HG02759 (cell line): Measurements from ENCODE around the gene P3R3URF.

Experiments
- ATAC-seq: cut with Tn5 transposase; IDR thresholded peaks from one replicate; pipeline ENCODE4 v1.9.1; 2021; ENCODE audit warnings: mild to moderate bottlenecking, moderate library complexity; ENCODE audit not compliant: unreplicated experiment

P3R3URF gene

DNA sequence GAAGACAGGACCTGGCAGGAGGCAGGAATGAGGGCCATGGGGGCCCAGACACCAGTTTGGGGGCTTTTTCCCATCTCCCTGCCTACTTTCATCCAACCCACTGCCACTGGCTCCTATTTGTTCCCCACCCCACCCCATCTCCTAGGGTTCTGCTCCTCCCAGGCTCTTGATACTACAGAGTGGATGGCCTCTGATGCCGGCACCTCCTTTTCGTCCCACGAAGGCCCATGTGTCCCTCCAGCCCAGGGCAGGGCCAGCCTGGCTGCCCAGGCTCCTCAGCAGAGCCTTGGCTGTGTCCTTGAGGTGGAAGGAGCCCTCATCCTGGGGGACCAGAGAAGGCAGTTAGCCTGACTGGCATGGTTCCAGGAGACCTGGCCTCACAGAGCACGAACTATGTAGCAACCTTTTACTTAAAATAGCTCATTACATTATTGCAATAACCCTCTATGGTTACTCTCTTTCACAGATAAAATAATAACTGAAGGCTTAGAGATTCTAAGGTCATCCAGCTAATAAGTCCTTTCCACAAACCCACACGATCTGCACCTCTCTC, 18.4 kb upstream of the P3R3URF start:
- no peak for ATAC-seq

DNA sequence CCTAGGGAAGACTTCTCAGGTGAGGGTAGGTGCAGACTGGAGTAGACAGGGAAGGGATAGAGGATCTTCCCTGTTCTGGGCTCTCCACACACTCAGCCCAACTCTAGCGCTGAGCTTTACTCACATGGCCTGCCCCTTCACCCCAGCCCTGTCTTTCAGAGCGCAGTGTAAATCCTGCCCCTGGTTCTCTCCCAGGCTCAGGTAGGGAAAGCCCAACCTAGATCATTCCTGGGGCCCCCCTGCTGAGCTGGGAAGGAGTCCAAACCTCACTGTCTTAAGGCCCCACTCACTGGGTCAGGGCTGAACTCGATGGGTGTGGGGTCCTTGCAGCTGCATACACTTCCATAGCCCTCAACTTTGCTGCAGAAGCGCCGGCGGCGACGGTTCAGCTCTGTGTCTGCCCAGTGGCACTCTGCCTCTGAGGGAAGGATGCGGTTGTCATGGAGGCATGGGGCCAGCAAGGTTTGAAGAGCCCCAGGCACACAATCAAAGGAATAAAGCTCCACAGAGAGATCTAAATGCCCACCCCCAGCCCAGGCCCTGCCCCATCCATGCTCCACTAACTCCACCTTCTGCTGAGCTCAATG, 17.8 kb upstream of the P3R3URF start:
- no peak for ATAC-seq

DNA sequence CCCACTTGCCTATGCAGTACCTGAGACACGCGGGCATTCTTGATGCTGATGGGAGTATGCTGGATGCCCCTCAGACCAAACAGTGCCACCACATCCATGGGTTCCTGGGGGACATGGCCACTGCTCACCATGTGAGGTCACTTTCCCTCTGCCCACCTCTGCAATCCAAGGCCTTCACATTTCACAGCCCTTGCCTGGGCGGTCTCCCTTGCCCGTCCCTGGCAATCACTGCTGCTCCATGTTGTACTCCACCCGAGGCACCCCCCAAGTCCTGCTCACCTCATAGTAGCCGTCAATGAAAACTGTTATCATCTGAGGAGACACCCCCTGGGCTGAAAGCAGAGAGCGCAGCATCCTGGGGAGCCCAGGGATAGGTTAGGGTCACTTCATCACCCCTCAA, 17.0 kb upstream of the P3R3URF start:
- no peak for ATAC-seq

DNA sequence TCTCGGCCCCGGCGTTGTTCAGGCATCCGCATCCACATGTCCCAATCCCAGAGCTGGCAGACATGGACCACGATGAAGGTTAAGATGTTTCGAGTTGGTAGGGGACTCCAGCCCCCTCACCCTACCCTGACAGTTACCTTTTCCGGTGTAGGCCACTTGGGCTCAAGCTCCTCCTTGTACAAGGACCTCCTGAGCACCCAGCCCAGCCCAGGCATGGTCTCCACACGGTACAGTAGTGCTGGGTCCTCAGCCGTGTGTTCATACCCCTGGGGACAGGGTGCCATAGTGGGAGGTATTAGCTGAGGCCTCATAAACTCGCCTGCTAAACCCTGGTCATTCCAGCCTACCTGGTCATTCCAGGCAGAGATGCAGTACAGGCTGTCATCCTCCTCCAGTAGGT, 15.9 kb upstream of the P3R3URF start:
- ATAC-seq = no peak

DNA sequence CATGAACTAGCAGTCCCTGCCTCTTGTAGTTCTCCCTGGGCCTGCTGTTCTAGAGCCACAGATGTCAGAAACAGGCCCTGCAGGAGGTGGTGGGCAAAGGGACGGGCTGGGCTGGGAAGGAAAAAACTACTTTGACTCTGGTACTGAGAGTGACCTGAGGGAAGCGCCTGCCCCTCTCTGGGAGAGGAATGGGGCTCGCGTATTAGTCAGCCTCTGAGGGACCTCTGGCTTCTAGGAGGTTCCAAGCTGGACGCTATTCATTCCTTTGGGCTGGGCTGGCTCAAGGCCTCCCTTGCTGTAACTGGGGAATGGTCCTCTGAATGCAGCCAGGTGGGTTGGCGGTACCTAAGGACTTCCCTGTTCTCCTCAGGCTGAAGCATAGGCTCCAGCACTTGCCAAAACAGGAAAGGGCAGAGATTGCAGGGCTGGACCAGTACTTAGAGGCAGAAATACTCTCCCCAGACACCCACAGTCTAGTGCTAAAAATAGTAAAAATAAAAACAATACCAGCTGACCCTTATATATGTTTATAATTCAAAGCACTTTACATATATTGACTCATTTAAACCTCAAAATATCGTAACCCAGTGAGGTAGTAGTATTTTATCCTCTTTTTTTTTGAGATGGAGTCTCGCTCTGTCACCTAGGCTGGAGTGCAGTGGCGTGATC, 14.9 kb upstream of the P3R3URF start:
- no peak for ATAC-seq

DNA sequence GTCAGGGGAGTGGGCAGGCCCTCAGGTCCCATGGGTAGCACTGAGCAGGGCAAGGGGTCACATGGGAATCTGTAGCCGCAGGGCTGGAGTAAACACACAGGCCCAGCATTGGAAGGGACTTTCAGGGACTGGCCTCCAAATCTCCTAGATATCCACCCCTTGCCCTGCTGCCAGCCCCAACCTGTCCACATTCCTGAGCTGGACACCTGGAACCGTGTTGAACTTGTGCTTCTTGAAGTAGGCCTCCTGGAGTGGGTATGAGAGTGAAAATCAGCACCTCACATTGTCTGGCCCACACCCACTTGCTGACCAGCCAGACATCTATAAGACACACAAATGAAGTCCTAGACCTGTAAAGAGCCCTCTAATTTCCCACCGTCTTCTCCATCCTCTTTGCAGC, 14.3 kb upstream of the P3R3URF start:
- no peak for ATAC-seq

DNA sequence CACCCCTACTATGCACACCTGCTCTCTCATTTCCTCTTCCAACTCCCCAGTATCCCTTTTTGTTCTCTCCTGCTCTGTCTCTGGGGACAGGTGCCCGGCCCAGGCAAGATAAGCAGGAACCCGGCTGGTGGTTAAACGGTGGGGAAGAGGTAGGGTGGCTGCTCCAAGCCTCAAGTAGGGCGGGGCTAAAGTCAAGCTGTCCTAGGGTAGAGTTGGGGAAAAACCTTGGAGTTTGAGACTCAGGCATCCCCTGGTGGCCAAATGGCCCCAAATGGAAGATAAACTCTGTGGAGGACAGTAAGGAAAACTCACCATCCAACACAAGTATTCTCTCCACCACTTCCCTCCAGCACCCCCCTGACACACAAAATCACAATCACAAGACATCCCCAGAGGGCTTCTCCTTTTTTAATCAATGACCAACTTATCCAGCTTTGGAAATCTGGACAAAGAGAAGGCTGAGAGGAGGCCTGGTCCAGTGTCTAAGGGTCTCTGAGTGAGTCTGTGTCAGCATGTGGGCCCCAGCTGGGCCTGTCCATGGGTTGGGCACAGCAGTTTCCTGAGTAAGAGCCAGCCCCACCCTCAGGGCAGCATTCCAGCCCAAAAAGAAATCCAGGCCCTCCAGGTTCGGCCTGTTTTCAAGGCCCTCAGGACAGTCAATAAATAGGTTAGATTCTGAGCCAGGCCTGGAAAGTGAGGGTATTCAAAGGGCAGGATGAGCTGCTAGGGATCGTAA, 12.2 kb upstream of the P3R3URF start:
- ATAC-seq = no peak

DNA sequence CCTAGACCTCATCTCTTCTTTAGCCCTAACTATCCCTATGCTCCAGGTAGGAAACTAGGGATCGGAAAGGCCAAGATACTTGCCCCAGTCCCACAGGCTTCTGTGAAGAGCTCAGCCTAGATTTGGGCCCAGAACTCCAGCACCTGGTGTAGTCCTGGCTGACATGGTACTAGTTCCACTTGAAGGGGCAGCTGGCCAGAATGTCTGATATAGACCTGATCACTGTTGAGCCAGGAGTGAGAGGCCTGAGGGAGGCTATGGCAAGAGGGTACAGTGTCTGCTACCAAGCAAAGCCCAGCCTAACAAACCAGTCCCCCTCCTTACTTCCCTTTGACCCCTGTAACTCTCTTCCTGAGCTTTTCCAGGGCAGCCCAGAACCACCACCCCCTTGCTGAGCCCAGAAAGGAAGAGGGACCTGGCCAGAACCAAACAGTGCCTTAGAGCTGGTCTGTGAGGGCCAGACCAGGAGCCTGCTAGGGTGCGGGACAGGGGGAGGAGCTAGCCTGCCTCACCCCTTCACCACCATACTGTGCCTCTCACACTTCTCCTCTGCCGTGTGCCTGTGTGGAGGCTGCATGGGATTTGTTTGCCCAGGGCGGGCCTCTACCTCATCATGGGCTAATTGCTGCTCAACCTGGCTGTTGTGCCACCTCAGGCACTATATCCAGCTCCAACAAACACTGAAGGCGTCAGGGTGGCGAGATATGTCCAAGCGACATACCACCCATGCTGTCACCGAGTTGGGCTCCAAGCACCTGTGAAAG, 11.0 kb upstream of the P3R3URF start:
- no peak for ATAC-seq

DNA sequence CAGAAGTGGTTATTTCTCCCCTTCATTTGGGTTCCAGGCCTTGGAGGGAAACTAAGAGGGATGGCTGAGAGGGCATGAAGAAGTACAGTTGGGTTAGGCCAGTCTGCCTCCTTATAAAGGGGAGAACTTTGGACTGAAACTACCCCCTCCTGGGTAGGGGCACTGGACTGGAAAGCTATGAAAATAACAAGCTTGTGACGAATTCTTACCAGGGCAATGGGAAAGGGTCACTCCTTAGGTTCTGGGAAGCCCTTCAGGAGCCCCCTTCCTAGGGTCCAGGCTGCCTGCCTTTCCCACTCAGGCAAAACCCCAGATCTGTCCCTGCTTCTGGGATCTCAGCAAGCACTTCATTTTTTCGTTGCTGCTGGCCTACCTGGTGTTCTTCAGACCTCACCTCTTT, 9.8 kb upstream of the P3R3URF start:
- no peak for ATAC-seq

DNA sequence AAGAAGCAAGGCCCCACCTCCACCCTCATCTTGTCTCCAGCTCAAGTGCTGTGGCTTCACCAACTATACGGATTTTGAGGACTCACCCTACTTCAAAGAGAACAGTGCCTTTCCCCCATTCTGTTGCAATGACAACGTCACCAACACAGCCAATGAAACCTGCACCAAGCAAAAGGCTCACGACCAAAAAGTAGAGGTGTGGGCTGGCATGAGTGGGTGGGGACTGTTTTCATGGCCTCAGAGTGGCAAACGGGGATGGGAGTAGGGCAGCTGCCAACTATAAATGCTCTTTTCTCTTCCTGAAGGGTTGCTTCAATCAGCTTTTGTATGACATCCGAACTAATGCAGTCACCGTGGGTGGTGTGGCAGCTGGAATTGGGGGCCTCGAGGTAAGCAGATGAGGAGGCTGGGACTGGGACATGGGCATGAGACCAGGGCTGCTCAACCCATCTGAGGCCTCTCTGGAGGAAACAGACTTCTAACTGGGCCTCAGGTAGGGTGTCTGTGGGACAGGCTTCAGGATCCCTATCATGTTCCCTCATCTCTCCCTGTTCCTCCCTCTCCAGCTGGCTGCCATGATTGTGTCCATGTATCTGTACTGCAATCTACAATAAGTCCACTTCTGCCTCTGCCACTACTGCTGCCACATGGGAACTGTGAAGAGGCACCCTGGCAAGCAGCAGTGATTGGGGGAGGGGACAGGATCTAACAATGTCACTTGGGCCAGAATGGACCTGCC, 8.8 kb upstream of the P3R3URF start:
- no peak for ATAC-seq

DNA sequence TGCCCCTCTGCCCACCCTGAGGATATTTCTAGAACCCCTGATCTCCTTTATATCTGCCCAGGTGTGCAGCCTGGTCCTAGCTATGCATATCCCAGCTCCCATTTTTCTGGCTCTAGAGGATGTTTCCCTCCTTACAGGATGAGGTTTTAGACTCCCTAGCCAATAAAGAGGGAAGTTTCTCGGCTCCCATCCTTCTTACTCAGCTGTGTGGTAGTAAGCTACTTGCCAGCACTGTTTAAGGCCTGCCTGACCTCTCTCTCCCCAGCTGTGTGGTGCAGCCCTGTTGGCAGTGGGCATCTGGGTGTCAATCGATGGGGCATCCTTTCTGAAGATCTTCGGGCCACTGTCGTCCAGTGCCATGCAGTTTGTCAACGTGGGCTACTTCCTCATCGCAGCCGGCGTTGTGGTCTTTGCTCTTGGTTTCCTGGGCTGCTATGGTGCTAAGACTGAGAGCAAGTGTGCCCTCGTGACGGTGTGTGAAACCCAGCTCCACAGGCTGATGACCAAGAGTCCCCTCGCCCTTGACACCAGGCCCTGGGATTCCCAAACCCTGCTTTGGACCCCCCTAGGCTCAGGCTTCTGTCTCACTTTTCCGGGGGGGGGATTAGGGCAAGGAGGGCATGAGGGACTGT, 7.8 kb upstream of the P3R3URF start:
- ATAC-seq = peak; percentile 57

DNA sequence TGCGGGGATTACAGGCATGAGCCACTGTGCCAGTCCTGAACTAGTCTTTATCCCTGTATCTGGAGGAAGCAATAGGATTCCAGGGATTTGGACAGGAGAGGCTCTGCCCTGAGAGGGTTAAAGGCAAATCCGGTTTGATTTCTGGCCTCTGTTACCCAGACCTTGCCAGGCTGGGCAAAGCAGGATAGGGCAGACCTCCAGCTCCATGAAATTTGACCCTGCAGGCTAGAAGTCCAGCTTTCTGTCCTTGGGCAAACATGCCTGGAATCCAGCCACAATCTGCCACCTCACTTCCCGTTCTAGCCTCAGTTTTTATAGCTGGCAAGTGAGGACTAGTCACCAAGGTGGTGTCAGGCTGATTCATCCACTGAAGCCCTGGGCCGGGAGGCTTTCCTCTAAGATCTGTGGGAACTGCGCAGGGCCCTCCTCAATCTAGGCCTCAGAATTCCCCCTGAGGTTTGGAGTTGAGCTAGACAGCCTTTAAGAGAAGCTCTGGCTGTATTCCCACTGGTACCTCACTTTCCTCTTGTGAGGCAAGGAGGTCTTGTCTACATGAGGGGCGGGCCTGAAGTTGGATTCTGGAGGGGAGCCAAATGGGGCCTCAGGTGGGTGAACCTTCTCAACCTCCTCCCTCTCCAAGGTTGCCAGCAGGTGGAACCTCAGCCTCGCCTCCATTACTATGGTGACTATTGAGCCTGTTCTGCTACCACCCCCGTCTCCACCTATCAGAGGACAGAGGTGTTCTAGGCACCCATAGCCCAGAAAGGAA, 7.0 kb upstream of the P3R3URF start:
- no peak for ATAC-seq

DNA sequence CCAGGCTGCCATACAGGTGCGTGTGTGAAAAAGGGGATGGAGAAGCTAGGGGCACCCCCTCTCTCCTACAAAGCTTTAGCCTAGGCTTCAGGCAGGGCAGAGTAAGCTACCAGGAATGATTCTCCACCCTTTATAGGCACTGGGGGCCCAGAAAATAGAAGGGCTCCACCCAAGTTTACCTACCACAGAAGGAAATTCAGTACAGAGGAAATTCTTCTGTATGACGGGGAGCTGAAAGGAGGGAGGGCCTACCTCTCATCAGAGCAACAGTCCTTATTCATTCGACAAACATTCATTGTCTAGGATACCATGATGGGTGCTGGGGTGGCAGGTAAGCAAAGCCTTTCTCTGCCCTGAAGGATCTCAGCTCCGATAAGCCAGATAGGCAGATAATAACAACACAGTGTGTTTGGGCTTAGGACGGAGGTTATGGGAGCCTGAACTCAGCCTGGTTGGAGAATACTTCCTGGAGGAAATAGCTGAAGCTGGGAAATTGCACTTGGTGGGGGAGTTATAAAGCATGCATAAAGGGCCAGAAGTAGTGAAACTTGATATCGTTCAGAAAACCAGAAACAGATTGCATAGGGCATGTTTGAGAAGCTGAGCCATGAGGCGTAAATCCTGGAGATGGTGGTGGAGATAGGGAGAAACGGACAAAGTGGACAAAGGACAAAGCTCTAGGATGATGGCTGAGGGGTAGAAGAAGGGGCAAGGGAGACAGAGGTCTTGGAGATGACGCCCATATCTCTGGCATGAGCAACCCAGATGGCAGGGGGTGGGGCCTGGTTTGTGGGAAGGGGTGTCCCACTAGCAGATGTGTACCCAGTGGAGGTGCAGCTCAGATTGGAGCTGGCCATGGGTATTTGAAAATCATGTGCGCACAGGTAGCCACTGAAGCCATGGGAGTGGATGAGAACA, 5.3 kb upstream of the P3R3URF start:
- ATAC-seq = no peak

DNA sequence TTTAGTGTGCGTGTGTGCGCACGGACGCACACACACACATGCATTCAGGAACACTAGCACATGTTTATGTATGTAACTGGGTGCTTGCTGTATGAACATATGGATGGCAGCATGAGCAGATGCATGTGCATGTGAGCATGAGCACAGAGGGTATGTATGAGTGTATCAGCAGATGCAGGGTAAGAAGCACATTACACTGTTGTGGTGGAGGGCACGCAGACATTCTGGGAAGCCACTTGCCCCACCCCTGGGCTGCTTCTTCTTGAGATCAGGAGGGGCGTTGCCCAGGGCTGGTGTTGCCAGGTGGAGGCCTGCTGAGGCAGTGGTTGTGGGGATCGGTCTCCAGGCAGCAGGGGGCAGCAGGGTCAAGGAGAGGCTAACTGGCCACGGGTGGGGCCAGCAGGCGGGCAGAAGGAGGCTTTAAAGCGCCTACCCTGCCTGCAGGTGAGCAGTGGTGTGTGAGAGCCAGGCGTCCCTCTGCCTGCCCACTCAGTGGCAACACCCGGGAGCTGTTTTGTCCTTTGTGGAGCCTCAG, 3.9 kb upstream of the P3R3URF start:
- no peak for ATAC-seq

DNA sequence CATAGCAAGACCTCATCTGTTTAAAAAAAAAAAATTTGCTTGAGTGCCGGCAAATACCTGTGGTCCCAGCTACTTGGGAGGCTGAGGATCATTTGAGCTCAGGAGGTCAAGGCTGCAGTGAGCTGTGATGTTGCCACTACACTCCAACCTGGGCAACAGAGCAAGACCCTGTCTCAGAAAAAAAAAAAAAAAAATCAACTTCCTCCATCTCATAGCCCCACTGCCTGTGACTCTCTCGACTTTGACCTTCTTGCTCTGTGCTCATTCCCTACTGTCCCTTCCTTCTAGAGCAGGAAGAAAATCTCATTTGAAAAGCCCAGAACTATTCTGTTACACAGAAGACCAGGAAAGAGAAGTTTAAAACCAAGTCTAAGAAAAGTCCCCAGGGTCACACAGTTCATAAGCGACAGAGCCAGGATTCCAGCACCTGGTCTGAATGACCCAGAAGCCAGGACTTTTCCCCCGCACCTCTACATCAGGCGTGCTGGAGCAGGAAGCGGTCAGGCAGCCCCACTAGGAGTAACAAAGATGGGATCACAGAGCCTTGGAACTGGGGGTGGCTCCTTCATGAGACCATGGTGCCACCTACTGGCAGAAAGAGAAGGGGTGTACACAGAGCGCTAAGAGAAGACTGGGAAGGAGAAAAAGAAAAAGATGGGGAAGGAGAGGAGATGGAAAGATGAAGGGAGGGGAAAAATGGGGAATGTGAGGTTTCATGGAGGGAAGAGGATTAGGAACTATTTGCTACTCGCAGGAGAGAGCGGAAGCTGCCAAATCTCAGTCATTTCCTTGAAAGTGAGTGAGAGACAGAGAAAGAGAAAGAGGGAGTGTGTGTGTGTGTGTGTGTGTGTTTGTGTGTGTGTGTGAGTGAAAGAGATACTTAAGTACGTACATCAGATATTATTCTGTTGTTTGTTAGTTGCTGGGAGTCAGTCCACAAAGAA, 3.1 kb upstream of the P3R3URF start:
- no peak for ATAC-seq

DNA sequence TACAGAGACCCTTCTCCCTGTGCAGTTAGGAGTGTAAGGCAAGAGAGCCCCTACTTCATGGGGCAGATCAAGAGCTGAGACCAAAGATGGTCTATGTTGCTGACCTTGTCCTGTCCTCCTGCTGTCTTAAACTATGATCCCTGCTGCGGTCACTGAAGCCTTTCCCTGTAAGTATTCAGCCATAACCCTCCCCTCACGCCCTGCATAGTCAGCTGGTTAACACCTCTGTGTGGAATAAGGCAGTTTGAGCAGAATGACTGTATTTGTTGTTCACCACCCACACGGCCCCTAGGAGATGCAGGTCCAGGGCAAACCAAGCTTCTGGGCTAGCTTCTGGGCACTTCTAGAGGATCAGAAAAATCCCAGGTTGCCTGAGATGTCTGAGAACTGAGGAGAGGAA, 1.0 kb downstream of the P3R3URF start:
- no peak for ATAC-seq
